Stomach (tissue), 4 donors: ENCODE measurements around the gene KIAA0513.

Experiments
- POLR2A ChIP-seq, 4 donors: fragments of 450-650 bp; IDR thresholded peaks; one replicate each; pipeline ENCODE4 v1.6.1; 2016; ENCODE audit warnings: antibody characterized with exemption in 4 of 4, control low read depth in 2 of 4, mild to moderate bottlenecking in 1 of 4, moderate library complexity in 1 of 4
- TF ChIP-seq, protein P1 (sequence below), 7 experiments: fragments of 450-650 bp in 4 of 7; fragments of 200-600 bp in 3 of 7; sonication (generic) in 3 of 7; IDR thresholded peaks; one replicate each; pipeline ENCODE4 v1.5.1; 2016 to 2019; ENCODE audit warnings: antibody characterized with exemption in 7 of 7, control low read depth in 2 of 7, mild to moderate bottlenecking in 1 of 7

DNA sequence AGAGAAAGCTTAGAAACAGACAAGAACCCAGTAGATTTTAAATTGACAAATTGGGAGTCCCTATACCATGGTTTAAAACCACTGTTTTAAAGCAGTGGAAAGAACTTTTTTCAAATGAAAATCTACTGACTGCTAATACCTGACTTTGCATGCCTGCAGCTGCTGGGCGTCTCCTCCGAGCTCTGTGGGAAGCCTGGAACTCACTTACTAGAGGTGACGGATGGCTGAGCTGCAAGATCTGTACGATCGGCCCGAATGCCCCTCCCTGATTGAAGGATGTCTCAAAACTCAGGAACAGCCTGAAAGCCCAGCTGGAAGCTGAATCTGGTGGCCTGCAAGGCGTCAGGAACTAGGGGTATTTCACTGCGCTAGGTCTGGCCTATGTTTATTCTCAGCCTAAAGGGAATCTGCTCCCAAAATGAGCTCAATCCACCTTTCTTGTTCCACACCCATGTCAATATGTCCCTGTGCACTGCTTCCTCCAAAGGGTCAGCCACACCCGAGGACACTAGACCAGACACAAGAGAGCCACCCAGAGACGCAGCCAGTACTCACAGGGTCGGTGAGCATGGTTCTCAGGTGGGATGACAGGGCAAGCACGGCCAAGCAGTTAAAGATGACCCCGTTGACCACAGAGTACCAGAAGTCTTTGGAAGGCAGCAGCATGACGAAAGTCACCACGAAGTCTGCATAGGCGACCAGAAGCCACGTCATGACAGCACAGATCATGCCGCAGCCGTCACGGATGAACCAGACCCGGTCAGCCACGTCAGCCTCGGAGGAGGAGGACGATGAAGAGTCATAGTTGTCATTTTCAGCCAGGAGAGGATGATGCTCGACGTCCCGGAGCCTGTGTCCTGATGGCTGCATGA, 37.6 kb upstream of the KIAA0513 start:
- TF ChIP-seq, protein P1, sequence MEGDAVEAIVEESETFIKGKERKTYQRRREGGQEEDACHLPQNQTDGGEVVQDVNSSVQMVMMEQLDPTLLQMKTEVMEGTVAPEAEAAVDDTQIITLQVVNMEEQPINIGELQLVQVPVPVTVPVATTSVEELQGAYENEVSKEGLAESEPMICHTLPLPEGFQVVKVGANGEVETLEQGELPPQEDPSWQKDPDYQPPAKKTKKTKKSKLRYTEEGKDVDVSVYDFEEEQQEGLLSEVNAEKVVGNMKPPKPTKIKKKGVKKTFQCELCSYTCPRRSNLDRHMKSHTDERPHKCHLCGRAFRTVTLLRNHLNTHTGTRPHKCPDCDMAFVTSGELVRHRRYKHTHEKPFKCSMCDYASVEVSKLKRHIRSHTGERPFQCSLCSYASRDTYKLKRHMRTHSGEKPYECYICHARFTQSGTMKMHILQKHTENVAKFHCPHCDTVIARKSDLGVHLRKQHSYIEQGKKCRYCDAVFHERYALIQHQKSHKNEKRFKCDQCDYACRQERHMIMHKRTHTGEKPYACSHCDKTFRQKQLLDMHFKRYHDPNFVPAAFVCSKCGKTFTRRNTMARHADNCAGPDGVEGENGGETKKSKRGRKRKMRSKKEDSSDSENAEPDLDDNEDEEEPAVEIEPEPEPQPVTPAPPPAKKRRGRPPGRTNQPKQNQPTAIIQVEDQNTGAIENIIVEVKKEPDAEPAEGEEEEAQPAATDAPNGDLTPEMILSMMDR (IDR thresholded peaks at IDR 0.05), result no peak
- no peak for TF ChIP-seq POLR2A (IDR thresholded peaks at IDR 0.05)
